Stimulated activated CD8-positive, alpha-beta memory T cell treated with anti-CD3 and anti-CD28 coated beads, Interleukin-7, amount 100 ng/mL, for 48 hours (primary cell): ENCODE data around the gene DPEP2NB.

ENCODE experiments used
- DNase-seq, 2 donors: peaks; one replicate each; pipeline ENCODE4 v3.0.0-alpha.2; 2020; ENCODE audit warnings: low read depth in 1 of 2; ENCODE audit errors: extremely low read depth in 1 of 2

Gene DPEP2NB

GRCh38 chr16:67964477-67965131 is 51.1 kb downstream of the DPEP2NB start:
- no peak for DNase-seq

DNA sequence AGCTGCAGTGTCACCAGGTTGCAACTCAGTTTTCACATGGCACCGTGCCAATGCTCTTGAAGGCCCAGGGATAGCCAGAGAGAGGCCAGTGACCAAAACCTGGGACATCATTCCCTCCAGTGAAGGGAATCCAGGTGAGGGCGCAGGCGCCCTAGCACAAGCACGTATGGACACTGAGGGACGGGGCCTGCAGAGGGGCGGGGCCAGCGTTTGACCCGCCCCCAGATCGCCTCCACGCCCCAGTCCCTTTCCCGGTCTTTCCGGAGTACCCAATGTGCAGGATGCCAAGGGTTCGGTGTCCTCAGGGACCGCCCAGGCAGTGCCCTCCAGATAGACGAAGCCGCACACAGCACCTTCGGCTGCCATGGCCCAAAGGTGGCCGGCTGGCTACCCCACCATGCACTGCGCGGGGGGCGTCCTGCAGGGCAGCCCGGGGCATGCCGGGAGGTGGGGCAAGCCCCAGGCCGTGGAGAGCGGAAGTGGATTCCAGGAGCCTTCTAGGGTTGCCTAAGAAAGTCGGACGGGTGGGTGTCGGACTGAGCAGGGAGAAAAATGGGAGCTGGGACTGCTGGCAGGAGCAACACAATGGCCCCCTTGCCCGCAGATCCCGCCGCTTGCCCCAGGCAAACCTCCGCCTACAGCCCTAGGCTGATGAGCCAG is 51.9 kb downstream of the DPEP2NB start:
- no peak for DNase-seq
